Stimulated activated naive CD8-positive, alpha-beta T cell treated with anti-CD3 and anti-CD28 coated beads, Interleukin-15, Interleukin-2, amounts not matched to agents 100 ng/mL and 50 ng/mL, for 24 hours (primary cell): ENCODE data around the gene GALNT15.

Source experiments
- H3K27ac Mint-ChIP-seq: one replicate; pipeline ENCODE4 v1.8.0; 2021; ENCODE audit warnings: mild to moderate bottlenecking, mixed read lengths
- H3K27me3 Mint-ChIP-seq: one replicate; pipeline ENCODE4 v1.8.0; 2021; ENCODE audit warnings: mixed read lengths
- H3K36me3 Mint-ChIP-seq: one replicate; pipeline ENCODE4 v1.8.0; 2021; ENCODE audit warnings: low read depth, mixed read lengths
- H3K4me1 Mint-ChIP-seq: one replicate; pipeline ENCODE4 v1.8.0; 2021; ENCODE audit warnings: low read depth, mixed read lengths
- H3K4me3 Mint-ChIP-seq: one replicate; pipeline ENCODE4 v1.8.0; 2021; ENCODE audit warnings: mild to moderate bottlenecking, mixed read lengths
- H3K9me3 Mint-ChIP-seq: one replicate; pipeline ENCODE4 v1.8.0; 2021; ENCODE audit warnings: mixed read lengths

The GALNT15 gene

DNA sequence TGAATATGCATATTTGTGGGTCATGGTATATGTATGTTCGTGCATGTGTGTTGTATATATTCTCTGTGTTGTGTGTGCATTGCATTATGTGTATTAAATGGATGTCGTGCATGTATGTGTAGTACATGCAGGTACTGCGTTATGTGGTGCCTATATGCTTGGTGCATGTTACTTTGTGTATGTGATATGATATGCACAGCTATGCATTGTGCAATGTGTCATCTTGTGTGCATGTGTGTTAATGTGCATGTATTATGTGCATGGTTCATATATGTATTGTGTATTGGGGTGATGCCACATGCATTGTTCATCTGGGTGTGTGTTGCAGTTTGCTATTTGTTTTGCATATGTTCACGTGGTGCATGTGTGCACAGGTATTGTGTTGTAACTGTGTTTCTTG, 2.9 kb downstream of the GALNT15 start:
- Mint-ChIP-seq H3K9me3 (no peaks in the 10 kb centered on the region), H3K36me3 (no peaks in the 10 kb centered on the region), H3K4me1 (no peaks in the 10 kb centered on the region), H3K27me3 (peaks cover 10% of the 10 kb centered on the region), H3K27ac (no peak overlapping the region), H3K4me3 (no peak overlapping the region)

DNA sequence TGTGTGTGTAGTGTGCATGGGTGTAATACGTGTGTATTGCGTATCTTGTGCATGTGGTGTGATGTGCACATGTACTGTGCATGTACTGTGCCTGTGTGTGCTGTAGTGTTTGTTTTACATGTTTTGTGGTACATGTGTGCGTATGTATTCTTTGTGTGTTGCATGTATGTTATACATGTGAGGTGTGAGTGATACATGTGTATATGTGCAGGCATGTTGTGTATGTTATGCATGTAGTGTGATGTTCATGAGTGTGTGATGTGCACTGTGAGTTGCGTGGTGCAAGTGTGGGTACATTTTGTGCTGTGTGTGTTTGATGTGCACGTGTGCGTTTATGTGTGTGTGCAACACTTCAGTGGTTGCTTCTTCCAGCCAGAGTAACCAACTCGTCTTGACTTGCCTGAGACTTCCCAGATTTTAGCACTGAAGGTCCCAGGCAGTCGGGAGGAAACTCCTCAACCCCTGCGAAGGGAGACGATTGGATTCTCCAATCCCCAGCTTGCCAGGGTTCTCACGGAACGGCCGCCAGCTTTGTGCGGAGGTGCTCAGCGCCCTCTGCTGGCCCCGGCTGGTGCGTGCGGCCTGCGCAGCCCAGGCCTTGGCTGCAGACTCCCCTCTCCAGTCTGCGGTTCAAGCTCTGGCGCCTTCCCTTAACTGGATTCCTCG, 3.6 kb downstream of the GALNT15 start:
- H3K36me3 Mint-ChIP-seq = no peaks in the 10 kb centered on the region
- H3K27me3 Mint-ChIP-seq = peaks cover 10% of the 10 kb centered on the region

DNA sequence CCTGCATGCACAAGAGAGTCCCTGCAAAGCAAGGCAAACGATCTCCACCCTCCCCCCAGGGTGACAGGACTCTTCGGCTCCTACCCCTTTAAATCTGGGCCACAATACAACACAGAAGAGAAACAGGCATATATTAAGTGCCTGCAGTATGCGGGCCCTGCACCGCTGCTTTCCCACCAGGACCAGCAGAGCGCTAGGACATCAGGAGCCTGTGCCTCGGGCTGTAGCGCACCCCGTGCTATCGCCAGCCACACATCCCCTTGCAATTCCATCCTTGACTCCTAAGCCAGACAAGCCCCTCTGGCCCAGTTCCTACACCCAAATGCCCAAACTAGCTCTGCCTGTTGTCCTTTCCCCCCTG, 4.1 kb downstream of the GALNT15 start:
- no peak overlapping the region for H3K4me3 Mint-ChIP-seq

More for the DNA sequence above, 3.6 kb downstream of the GALNT15 start:
- H3K9me3 Mint-ChIP-seq = no peaks in the 10 kb centered on the region
- no peaks in the 10 kb centered on the region for H3K4me1 Mint-ChIP-seq
- no peak overlapping the region for H3K27ac Mint-ChIP-seq
- H3K4me3 Mint-ChIP-seq = no peak overlapping the region

DNA sequence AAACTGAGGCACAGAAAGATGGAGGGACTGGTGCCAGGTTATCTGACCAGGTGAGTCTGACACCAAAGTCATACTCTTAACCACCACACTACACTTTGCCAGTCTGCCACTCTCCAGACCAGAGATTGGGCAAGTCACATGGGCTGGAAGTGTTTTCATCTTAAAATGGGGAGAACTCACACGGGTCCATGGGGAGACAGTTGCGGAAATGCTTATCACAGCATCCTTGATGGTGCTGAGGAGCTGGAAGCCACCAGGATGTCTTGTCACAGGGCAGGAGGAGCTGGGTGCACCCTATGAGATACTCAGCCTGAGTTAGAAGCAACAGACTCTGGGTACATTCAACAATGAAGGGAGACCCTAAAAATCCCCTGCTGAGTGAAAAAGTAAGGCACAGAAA, 4.8 kb downstream of the GALNT15 start:
- H3K27ac Mint-ChIP-seq = no peak overlapping the region
- H3K27me3 Mint-ChIP-seq = peaks cover 10% of the 10 kb centered on the region
- H3K9me3 Mint-ChIP-seq = no peaks in the 10 kb centered on the region
- no peak overlapping the region for H3K4me3 Mint-ChIP-seq
- no peaks in the 10 kb centered on the region for H3K4me1 Mint-ChIP-seq
- no peaks in the 10 kb centered on the region for H3K36me3 Mint-ChIP-seq

More for the DNA sequence above, 4.1 kb downstream of the GALNT15 start:
- peaks cover 10% of the 10 kb centered on the region for H3K27me3 Mint-ChIP-seq
- no peaks in the 10 kb centered on the region for H3K4me1 Mint-ChIP-seq
- H3K36me3 Mint-ChIP-seq = no peaks in the 10 kb centered on the region
- no peaks in the 10 kb centered on the region for H3K9me3 Mint-ChIP-seq
- H3K27ac Mint-ChIP-seq = no peak overlapping the region

DNA sequence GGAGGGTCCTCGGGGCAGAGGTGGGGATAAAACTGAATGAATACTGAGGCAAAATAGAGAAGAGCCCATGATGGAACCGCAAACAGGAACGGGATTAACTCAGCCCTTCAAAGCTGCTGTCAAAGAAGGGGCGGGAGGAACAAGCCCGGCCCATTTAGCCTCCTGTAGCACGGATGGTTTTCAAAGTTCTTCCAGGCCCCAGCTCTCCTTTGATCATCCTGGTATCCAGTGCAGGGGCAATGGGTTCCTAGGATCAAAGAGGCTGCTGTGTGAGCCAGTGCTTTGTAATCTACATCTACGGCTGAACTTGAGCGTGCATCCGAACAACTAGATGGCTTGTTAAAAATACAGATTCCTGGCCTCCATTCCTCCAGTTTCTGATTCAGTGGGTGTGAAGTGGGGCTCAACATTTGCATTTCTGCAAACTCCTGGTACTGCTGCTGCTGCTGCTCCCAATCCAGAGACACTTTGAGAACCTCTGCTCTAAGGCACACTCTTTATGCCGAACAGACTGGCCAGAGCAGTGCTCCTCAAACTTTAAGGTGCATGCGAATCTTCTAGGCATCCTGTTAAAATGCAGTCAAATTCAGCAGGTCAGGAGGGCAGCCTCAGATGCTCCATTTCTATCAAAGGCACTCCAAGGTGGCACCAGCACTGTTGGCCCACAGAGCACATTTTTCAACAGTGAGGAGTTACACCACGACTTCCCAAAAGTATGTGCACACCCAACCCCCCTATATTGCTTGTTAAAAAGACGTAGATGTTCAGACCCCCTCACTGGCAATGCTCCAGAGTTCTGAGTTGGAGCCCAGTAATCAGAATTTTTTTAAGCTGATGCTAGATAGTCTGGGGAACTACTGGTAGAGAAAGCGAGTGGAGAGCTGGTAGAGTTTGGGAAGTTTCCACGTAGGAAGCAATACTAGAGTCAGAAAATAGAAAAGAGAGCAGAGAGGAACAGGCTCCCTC, 5.6 kb downstream of the GALNT15 start:
- Mint-ChIP-seq H3K9me3 (no peaks in the 10 kb centered on the region), H3K27ac (no peak overlapping the region), H3K36me3 (no peaks in the 10 kb centered on the region), H3K4me3 (no peak overlapping the region), H3K27me3 (peaks cover 10% of the 10 kb centered on the region), H3K4me1 (no peaks in the 10 kb centered on the region)

DNA sequence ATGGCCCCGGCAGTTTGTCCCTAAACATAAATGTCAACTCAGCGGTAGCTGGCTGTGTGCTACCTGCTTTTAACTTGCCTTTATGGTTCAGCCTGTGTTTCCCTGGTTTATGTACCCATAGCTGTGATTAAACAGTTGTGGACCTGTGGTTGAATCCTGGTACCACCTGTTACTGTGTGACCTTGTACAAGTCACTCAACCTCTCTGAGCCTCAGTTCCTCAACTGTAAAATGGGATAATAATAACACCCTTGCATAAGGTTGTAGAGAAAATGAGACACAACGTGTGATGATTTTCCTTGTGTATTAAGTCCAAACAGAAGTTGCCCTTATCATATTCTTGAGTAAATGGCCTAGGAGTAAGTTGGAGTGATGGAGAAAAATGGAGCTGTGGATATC, 6.3 kb downstream of the GALNT15 start:
- no peak overlapping the region for H3K27ac Mint-ChIP-seq
- H3K4me3 Mint-ChIP-seq = no peak overlapping the region
- peaks cover 10% of the 10 kb centered on the region for H3K27me3 Mint-ChIP-seq
- H3K36me3 Mint-ChIP-seq = no peaks in the 10 kb centered on the region
- H3K4me1 Mint-ChIP-seq = no peaks in the 10 kb centered on the region
- no peaks in the 10 kb centered on the region for H3K9me3 Mint-ChIP-seq

DNA sequence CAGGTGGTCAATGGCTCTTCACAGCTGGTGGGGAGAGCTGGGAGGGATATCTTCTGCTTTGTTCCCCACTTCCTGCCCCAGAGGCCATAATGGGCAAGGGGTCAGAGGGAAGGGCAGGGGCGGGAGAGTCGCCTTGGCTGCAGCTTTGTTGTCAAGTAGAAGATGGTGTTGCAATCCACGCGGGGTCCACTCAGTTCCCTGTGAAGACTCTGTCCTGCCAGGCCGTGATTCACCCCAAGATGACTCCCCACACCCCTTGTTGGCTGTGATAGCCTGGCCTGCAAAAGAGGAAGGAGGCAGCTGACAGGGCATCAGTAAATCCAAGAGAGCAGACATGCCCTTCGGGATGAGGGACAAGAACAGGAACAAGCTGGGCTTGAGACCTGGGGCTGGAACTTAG, 6.9 kb downstream of the GALNT15 start:
- Mint-ChIP-seq H3K27ac (no peak overlapping the region), H3K36me3 (no peaks in the 10 kb centered on the region), H3K9me3 (no peaks in the 10 kb centered on the region), H3K4me1 (peaks cover 4% of the 10 kb centered on the region), H3K4me3 (no peak overlapping the region), H3K27me3 (peaks cover 10% of the 10 kb centered on the region)

DNA sequence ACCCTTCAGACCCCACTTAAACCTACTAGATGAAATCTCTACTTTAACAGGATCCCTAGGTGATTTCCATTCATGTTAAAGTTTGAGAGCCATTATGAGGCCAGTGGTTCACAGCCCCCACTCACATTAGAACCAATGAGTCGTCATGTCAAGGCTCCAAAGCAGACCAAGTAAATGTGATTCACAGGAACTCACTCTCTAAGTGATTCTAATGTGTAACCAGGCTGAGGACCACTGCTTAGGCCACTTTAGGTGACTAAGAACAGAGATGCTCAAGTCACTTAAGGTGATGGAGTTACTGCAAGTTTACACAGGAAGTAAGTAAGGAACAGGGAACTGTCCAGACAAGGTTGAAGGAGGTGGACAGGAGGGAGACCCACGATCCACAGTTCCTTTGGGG, 7.7 kb downstream of the GALNT15 start:
- H3K27me3 Mint-ChIP-seq = peaks cover 10% of the 10 kb centered on the region
- H3K4me1 Mint-ChIP-seq = peaks cover 4% of the 10 kb centered on the region
- no peak overlapping the region for H3K27ac Mint-ChIP-seq
- no peak overlapping the region for H3K4me3 Mint-ChIP-seq
- no peaks in the 10 kb centered on the region for H3K9me3 Mint-ChIP-seq
- no peaks in the 10 kb centered on the region for H3K36me3 Mint-ChIP-seq

DNA sequence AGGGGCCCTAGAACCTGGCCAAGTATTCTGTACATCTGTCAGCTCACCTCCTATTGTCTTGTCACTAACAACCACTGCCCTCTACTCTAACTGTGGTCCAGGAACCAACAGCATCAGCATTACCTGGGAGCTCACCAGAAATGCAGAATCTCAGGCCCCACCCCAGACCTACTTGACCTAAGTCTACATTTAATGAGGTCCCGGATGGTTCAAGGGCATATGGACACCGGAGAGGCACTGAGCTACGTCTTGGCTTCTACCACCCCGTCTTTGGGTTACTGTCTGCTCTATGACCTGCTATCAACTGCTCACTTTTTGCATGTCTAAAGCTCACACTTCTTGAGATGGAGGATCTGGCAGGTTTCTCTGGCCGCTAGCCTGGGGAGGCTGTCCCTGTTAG, 8.1 kb downstream of the GALNT15 start:
- Mint-ChIP-seq H3K27ac (no peak overlapping the region), H3K36me3 (no peaks in the 10 kb centered on the region), H3K4me1 (peaks cover 4% of the 10 kb centered on the region), H3K9me3 (no peaks in the 10 kb centered on the region), H3K27me3 (peaks cover 5% of the 10 kb centered on the region), H3K4me3 (no peak overlapping the region)

DNA sequence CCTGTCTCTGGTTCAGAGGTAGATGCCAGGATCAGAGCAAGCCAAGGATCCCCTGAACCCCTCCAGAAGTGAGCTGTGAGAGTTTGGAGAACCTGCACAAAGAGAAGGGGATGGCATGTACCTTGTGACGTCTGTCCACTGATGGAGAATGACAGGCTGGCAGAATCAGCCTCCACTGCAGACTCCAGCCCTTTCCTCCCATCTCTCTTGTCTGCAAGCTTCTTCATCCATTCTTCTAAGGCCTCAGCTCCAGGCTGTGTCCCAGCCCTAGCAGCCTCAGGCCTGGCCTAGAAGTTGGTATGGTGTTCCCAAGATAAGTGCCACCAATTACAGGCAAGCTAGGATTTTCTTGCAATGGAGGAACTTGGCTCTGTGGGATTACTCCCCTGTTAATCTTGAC, 8.6 kb downstream of the GALNT15 start:
- peaks cover 4% of the 10 kb centered on the region for H3K4me1 Mint-ChIP-seq
- no peak overlapping the region for H3K27ac Mint-ChIP-seq
- no peaks in the 10 kb centered on the region for H3K36me3 Mint-ChIP-seq
- H3K27me3 Mint-ChIP-seq = peaks cover 4% of the 10 kb centered on the region
- H3K4me3 Mint-ChIP-seq = no peak overlapping the region
- H3K9me3 Mint-ChIP-seq = no peaks in the 10 kb centered on the region

DNA sequence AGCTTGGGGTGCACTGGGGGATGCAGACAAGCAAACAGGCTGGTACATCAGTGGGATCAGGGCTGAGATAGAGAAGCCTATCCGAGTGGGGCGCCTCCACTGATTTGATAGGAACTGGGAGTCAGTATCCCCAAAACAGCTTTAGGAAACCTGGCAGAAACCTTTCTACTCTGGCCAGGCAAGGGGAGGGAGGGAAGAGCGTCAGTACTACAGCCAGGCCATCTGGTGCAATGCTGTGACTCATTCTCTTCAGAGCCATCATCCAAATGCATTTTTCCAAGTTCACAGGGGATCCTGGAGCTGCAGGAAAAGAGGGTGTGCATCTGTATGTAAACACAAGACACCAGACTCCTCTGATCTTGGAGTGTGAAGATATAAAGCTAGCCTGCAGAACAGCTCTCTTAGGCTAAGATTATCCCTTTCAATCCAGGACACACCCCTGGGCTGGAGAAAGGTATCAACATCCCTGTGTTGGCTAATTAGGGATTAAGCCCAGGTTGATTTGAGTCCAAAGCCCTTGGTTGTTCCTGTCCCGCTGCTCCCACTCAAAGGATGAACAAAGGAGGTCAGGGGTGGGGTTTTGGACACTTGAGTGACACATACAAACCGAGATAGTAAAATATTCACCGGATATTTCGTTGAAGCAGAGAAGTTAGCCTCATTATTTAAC, 9.3 kb downstream of the GALNT15 start:
- H3K27me3 Mint-ChIP-seq = peaks cover 3% of the 10 kb centered on the region
- no peak overlapping the region for H3K4me3 Mint-ChIP-seq

DNA sequence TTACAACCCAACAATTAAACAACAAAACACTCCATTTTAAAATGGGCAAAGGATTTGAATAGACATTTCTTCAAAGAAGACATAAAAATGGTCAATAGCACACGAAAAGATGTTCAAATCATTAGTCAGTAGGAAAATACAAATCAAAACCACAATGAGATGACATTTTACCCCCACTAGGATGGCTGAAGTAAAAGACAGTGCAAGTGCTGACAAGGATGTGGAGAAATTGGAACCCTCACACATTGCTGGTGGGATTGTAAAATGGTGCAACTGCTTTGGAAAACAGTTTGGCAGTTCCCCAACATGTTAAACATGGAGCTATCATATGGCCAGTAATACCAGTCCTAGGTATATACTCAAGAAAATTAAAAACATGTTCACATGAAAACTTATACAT, 11.6 kb downstream of the GALNT15 start:
- Mint-ChIP-seq H3K27ac (no peak overlapping the region), H3K36me3 (no peaks in the 10 kb centered on the region), H3K9me3 (no peaks in the 10 kb centered on the region), H3K4me3 (no peak overlapping the region), H3K27me3 (peaks cover 3% of the 10 kb centered on the region), H3K4me1 (peaks cover 4% of the 10 kb centered on the region)

More for the DNA sequence above, 9.3 kb downstream of the GALNT15 start:
- Mint-ChIP-seq H3K36me3 (no peaks in the 10 kb centered on the region), H3K9me3 (no peaks in the 10 kb centered on the region), H3K4me1 (peaks cover 4% of the 10 kb centered on the region), H3K27ac (no peak overlapping the region)

DNA sequence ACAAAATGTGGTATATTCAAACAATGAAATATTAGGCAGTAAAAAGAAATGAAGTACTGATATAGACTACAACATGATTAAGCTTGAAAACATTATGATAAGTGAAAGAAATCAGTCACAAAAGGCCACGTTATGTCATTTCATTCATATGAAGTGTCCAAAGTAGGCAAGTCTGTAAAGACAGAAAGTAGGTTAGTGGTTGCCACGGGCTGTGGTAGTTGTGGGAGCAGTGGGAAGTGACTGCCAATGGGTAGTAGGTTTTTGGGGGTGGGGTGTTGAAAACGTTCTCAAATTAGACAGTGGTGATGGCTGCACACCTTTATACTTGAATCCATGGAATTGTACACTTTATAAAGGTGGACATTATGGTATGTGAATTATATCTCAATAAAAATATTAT, 12.1 kb downstream of the GALNT15 start:
- Mint-ChIP-seq H3K9me3 (no peaks in the 10 kb centered on the region), H3K27ac (no peak overlapping the region), H3K27me3 (peaks cover 3% of the 10 kb centered on the region), H3K36me3 (no peaks in the 10 kb centered on the region), H3K4me1 (peaks cover 4% of the 10 kb centered on the region), H3K4me3 (no peak overlapping the region)

DNA sequence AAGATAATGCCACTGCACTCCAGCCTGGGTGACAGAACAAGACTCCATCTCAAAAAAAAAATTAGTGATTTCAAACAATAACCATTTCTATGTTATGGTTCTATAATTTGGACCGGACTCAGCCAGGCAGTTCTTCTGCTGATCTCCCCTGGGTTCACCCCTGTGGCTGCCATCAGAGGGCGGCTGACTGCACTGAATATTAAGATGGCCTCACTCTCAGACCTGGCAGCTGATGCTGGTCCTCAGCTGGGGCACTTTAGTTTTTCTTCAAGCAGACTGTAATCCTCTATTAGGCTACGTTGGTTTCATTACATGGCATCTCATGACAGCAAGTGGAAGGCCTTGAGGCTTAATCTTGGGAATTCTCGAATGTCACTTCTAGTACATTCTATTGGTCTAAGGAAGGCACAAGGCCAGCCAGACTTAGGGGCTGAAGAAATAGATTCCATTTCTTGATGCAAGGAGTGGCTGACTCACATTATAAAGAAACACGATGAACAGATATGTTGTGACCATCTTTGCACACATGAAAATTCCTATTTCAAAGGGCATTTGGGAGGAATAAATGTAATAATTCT, 12.8 kb downstream of the GALNT15 start:
- Mint-ChIP-seq H3K4me1 (peaks cover 4% of the 10 kb centered on the region), H3K27ac (no peak overlapping the region), H3K4me3 (no peak overlapping the region), H3K27me3 (peaks cover 3% of the 10 kb centered on the region), H3K36me3 (no peaks in the 10 kb centered on the region), H3K9me3 (no peaks in the 10 kb centered on the region)

DNA sequence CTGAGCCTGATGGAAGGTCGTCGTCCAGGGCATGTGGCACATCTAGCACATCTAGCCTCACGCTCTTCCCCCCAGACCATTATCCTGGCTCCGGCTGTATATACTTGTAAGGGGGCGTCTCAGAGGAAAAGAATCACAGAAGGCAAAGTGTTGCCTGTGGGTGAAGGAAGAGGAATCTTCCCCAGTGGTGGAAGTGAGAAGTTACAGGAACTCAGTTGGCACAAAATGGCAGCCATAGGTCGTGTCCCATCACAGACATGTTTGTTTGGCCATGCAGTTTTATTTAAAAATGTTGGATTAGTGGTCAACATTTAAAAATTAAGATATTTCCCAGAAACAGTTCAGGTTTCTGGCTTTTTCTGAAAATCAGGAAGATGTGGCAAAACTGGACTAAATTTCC, 13.6 kb downstream of the GALNT15 start:
- Mint-ChIP-seq H3K4me3 (no peak overlapping the region), H3K27ac (no peak overlapping the region), H3K27me3 (peaks cover 3% of the 10 kb centered on the region), H3K36me3 (no peaks in the 10 kb centered on the region), H3K9me3 (no peaks in the 10 kb centered on the region), H3K4me1 (peaks cover 4% of the 10 kb centered on the region)
